ENCODE data around the gene C2CD2. TPM values are rescaled to one million over a fixed set of nuclear protein-coding genes. Genes with fewer than 3 reads are reported as not detected.

The C2CD2 gene
- polyA plus RNA-seq, 1 of the 3 experiments (the other 2 are of a cell fraction): 9.7 TPM

DNA sequence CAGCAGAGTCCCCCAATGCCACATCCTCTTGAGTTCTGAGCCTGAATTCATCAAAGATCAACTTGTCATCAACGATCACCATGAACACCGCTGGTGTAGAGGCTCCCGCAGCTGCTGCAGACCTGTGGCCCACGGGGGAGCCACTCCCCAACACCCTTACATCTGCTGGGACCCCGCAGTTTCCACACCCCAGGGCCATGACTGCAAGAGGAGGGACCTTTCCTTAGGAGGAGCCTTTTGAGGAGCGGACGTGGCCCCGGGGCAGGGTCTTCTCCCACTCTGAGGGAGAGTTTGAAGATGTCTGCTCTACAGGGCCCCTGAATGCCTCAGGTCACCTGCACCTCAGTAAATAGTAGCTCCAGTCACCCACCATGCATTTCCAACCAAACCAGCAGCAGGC is 77.4 kb downstream of the C2CD2 start:
- no peak for TF ChIP-seq POLR2AphosphoS5 (IDR thresholded peaks at IDR 0.05; ENCODE audit: low read depth, low read length)
- no peak for TF ChIP-seq JUND (IDR thresholded peaks at IDR 0.05)
- TF ChIP-seq RCOR1 (IDR thresholded peaks at IDR 0.05; ENCODE audit: low read length): no peak
- TF ChIP-seq, protein P1, sequence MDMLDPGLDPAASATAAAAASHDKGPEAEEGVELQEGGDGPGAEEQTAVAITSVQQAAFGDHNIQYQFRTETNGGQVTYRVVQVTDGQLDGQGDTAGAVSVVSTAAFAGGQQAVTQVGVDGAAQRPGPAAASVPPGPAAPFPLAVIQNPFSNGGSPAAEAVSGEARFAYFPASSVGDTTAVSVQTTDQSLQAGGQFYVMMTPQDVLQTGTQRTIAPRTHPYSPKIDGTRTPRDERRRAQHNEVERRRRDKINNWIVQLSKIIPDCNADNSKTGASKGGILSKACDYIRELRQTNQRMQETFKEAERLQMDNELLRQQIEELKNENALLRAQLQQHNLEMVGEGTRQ (IDR thresholded peaks at IDR 0.05; ENCODE audit: borderline replicate concordance, low read depth, low read length): no peak
- no peak for TF ChIP-seq TCF12 (IDR thresholded peaks at IDR 0.05)
- TF ChIP-seq CHD2 (IDR thresholded peaks at IDR 0.05; ENCODE audit: low read length, partially characterized antibody): no peak
- no peak for TF ChIP-seq TAF1 (IDR thresholded peaks at IDR 0.05; ENCODE audit: borderline replicate concordance, low read depth, low read length)
- no peak for TF ChIP-seq SMC3 (IDR thresholded peaks at IDR 0.05; ENCODE audit: low read depth, low read length)
- TF ChIP-seq GABPA (IDR thresholded peaks at IDR 0.05; ENCODE audit: low read depth): no peak
- no peak for TF ChIP-seq FOXJ3 (CRISPR knock-in tag; IDR thresholded peaks at IDR 0.05)
- TF ChIP-seq REST (IDR thresholded peaks at IDR 0.05; ENCODE audit: low read depth, low read length): no peak
- TF ChIP-seq RAD21 (IDR thresholded peaks at IDR 0.05; ENCODE audit: low read length): no peak
- no peak for TF ChIP-seq RFX5 (IDR thresholded peaks at IDR 0.05; ENCODE audit: low read length)
- TF ChIP-seq SIN3A (IDR thresholded peaks at IDR 0.05; ENCODE audit: borderline replicate concordance, low read depth, low read length): no peak
- no peak for TF ChIP-seq EZH2phosphoT487 (IDR thresholded peaks at IDR 0.05; ENCODE audit: borderline replicate concordance, low read depth)
- TF ChIP-seq ELF1 (IDR thresholded peaks at IDR 0.05): no peak
- no peak for TF ChIP-seq MEF2A (IDR thresholded peaks at IDR 0.05; ENCODE audit: borderline replicate concordance, low read depth)
- TF ChIP-seq, protein P2, sequence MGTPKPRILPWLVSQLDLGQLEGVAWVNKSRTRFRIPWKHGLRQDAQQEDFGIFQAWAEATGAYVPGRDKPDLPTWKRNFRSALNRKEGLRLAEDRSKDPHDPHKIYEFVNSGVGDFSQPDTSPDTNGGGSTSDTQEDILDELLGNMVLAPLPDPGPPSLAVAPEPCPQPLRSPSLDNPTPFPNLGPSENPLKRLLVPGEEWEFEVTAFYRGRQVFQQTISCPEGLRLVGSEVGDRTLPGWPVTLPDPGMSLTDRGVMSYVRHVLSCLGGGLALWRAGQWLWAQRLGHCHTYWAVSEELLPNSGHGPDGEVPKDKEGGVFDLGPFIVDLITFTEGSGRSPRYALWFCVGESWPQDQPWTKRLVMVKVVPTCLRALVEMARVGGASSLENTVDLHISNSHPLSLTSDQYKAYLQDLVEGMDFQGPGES (IDR thresholded peaks at IDR 0.05; ENCODE audit: low read depth, low read length): no peak
- Histone ChIP-seq H3K79me2 (ENCODE audit: insufficient read depth) (peaks cover 24% of the 10 kb centered on the region; the same call in 1 of the 2 replicates), H3K4me2 (no peak overlapping the region), H3K27me3 (ENCODE audit: insufficient read depth) (no peaks in the 10 kb centered on the region), H3F3A (replicated peaks; ENCODE audit: insufficient read depth) (peaks cover 4% of the 10 kb centered on the region), H2AFZ (ENCODE audit: low read depth) (no peak overlapping the region), H3K9ac (no peak overlapping the region), H4K20me1 (ENCODE audit: insufficient read depth) (no peaks in the 10 kb centered on the region), H3K36me3 (replicated peaks in 1 of 2; ENCODE audit: control insufficient read depth in 1 of 2, insufficient read depth in 2 of 2, low read length in 1 of 2) (no peaks in the 10 kb centered on the region), H3K9me3 (no peaks in the 10 kb centered on the region), H3K4me1 (ENCODE audit: control insufficient read depth in 1 of 2, insufficient read depth in 2 of 2, low read depth in 1 of 2, low read length in 1 of 2) (peaks cover 0 to 17% of the 10 kb centered on the region in 2 experiments; a peak in 3 of 4 replicates), H3K4me3 (ENCODE audit: low read depth in 2 of 2, low read length in 1 of 2) (no peak overlapping the region), H3K9me2 (no peaks in the 10 kb centered on the region), H3K27ac (ENCODE audit: low read depth in 2 of 2, low read length in 1 of 2) (no peak overlapping the region)
- CTCF ChIA-PET: no interaction called here
- no peak for DNase-seq
- 97% methylated on average over 5 of the region's 8 CpGs for WGBS (ENCODE audit: low lambda C conversion rate)
- POLR2A ChIA-PET: no interaction called here
